Activated T-helper 1 cell treated with anti-CD3 and anti-CD28 coated beads, Interleukin-12 subunit alpha, Interleukin-12 subunit beta, Interleukin-2, Interleukin-4 antibody, amounts not matched to agents 30 ng/mL and 10 ng/mL and 1 ng/mL, durations not matched to agents 14 hours and 24 hours and 36 hours (primary cell): ENCODE results near the gene ZBTB8A. TPM values are rescaled to one million over a fixed set of nuclear protein-coding genes. Genes with fewer than 3 reads are reported as not detected.

Experiments
- total RNA-seq: library from RNA; stranded (reverse); gene quantifications from 2 replicates; pipeline ENCODE4 v1.2.3, GENCODE V29; 2022

ZBTB8A gene
- total RNA-seq, 1 donor from 2014 or later, result 0.41 TPM

Other genes starting within 250 kb of the ZBTB8A start
- 177 and 179 TPM in 2 replicates for gene HDAC1, start 247.3 kb upstream of the ZBTB8A start, total RNA-seq
- 31.6 and 31.8 TPM in 2 replicates for gene MARCKSL1, start 203.2 kb upstream of the ZBTB8A start, total RNA-seq
- gene FAM229A, start 176.9 kb upstream of the ZBTB8A start, total RNA-seq, result 4.0 TPM in 2 replicates
- gene TSSK3, start 176.9 kb upstream of the ZBTB8A start, total RNA-seq, result 0.51 and 1.3 TPM in 2 replicates
- 48.8 and 50.3 TPM in 2 replicates for gene BSDC1, start 145.0 kb upstream of the ZBTB8A start, total RNA-seq
- gene ZBTB8B, start 74.4 kb upstream of the ZBTB8A start, total RNA-seq, result not detected in 2 replicates
- gene ZBTB8OS, start 111.1 kb downstream of the ZBTB8A start, total RNA-seq, result 49.7 and 53.3 TPM in 2 replicates
- 315 TPM in 2 replicates for gene RBBP4, start 111.8 kb downstream of the ZBTB8A start, total RNA-seq
- 0.05 TPM in 1 of 2 replicates, not detected in the other for gene SYNC, start 163.3 kb downstream of the ZBTB8A start, total RNA-seq